ENCODE data around the gene TMEM218. TPM values are rescaled to one million over a fixed set of nuclear protein-coding genes. Genes with fewer than 3 reads are reported as not detected.
A peak's percentile ranks its signal among the peaks of the same experiment; 100 is the strongest.

TMEM218 gene
- polyA plus RNA-seq, 1 experiment: 15.1 TPM

DNA sequence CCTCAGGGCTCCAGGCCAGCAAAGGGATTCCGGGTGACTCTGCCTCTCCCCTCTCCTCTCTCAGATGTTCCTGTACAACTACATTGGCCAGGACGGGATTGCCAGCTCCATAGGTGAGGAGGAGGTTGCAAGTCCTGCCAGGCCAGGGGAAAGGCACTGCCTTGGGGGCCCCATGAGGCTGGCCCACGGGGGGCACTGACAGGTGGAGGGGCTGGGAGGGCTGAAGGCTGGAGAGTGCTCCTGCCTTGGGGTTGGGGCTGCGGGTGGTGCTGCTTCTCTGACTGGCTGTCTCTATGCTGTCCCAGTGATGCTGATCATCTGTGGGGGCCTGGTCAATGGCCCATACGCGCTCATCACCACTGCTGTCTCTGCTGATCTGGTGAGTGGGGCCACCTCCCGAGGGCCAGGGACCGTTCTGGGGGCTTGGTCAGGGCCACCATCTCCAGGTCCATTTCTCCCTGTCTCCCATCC lies 26.6 kb downstream of the TMEM218 start:
- no peak for DNase-seq (ENCODE audit: low read depth)
- CTCF ChIA-PET: no interaction called here
- POLR2A ChIA-PET: no interaction called here
- no peaks in the 10 kb centered on the region for H3K36me3 ChIP-seq (ENCODE audit: control insufficient read depth, insufficient read depth, low read length)
- no peaks in the 10 kb centered on the region for H3K27me3 ChIP-seq (ENCODE audit: control insufficient read depth, insufficient read depth, low read length)
- TF ChIP-seq, protein P1, sequence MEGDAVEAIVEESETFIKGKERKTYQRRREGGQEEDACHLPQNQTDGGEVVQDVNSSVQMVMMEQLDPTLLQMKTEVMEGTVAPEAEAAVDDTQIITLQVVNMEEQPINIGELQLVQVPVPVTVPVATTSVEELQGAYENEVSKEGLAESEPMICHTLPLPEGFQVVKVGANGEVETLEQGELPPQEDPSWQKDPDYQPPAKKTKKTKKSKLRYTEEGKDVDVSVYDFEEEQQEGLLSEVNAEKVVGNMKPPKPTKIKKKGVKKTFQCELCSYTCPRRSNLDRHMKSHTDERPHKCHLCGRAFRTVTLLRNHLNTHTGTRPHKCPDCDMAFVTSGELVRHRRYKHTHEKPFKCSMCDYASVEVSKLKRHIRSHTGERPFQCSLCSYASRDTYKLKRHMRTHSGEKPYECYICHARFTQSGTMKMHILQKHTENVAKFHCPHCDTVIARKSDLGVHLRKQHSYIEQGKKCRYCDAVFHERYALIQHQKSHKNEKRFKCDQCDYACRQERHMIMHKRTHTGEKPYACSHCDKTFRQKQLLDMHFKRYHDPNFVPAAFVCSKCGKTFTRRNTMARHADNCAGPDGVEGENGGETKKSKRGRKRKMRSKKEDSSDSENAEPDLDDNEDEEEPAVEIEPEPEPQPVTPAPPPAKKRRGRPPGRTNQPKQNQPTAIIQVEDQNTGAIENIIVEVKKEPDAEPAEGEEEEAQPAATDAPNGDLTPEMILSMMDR (IDR thresholded peaks at IDR 0.05; ENCODE audit: insufficient read depth, low read depth, low read length): no peak
- H3K4me3 ChIP-seq (ENCODE audit: low read depth, low read length): no peak overlapping the region

DNA sequence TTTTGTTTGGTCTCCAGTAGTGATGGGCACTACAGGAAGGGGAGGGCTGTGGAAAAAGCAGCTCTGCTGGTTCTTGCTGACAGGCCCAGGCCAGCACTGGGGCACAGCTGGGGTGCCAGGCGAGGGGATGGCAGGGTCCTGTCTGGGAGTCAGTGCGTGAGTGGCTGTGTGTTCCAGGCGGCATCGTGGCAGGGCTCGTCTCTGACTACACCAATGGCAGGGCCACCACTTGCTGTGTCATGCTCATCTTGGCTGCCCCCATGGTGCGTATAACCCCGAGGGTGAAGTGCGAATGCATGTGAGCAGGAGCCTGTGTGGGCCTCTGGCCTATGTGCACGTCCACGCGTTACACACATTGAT lies 27.4 kb downstream of the TMEM218 start:
- no peak for DNase-seq (ENCODE audit: low read depth)
- H3K4me3 ChIP-seq (ENCODE audit: low read depth, low read length): no peak overlapping the region
- H3K36me3 ChIP-seq (ENCODE audit: control insufficient read depth, insufficient read depth, low read length): no peaks in the 10 kb centered on the region
- CTCF ChIA-PET: no interaction called here
- POLR2A ChIA-PET: no interaction called here
- TF ChIP-seq, protein P1 (IDR thresholded peaks at IDR 0.05; ENCODE audit: insufficient read depth, low read depth, low read length): no peak
- no peaks in the 10 kb centered on the region; the same call in 1 of the 2 replicates for H3K27me3 ChIP-seq (ENCODE audit: control insufficient read depth, insufficient read depth, low read length)

DNA sequence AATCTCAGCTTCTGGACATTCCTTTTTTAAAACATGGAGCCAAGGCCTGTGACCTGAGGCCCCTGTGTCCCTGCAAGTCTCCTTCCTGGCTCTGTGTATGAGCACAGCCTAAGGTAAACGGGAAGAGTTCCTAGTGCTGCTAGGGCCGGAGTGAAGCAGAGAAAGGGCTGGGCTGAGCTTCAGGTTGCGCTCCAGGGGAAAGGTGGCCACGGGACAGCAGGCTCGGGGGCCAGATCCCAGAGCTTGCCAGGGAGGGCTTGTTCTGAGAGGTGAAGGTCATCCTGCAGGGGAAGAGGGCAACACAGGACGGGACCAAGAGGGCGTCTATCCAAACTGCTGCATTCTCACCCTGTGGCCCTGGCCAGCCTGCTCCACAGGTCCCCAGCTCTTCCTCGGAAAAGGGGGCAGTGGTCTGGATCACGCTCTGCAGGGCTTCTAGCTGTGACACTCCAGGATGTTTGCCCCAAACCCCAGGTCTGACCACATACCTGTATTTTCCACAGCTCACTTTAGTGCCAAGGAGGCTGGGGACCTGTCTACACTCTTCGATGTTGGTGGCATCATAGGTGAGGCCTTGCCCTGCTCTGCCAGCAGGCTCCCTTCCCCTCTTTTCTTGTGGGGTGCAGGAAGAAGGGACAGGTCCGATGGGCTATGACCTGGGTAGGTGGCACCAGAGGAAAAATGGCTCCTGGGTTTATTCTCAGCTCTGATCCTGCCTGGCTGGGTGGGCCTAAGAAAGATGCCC lies 27.9 kb downstream of the TMEM218 start:
- Histone ChIP-seq H3K4me3 (ENCODE audit: low read depth, low read length) (no peak overlapping the region), H3K36me3 (ENCODE audit: control insufficient read depth, insufficient read depth, low read length) (no peaks in the 10 kb centered on the region), H3K27me3 (ENCODE audit: control insufficient read depth, insufficient read depth, low read length) (no peaks in the 10 kb centered on the region; the same call in 1 of the 2 replicates)
- DNase-seq (ENCODE audit: low read depth): no peak
- TF ChIP-seq, protein P1 (IDR thresholded peaks at IDR 0.05; ENCODE audit: insufficient read depth, low read depth, low read length): no peak
- ChIA-PET CTCF (interaction anchor here (1.1 to 2.6 kb wide), 2 partner anchors 8 to 59 kb away, joined by 6 to 12 read pairs; no protein-coding TSS in a partner anchor), POLR2A (interaction anchor here (0.6 kb wide), 1 partner anchor 9 kb away, joined by 3 read pairs; no protein-coding TSS in a partner anchor)

DNA sequence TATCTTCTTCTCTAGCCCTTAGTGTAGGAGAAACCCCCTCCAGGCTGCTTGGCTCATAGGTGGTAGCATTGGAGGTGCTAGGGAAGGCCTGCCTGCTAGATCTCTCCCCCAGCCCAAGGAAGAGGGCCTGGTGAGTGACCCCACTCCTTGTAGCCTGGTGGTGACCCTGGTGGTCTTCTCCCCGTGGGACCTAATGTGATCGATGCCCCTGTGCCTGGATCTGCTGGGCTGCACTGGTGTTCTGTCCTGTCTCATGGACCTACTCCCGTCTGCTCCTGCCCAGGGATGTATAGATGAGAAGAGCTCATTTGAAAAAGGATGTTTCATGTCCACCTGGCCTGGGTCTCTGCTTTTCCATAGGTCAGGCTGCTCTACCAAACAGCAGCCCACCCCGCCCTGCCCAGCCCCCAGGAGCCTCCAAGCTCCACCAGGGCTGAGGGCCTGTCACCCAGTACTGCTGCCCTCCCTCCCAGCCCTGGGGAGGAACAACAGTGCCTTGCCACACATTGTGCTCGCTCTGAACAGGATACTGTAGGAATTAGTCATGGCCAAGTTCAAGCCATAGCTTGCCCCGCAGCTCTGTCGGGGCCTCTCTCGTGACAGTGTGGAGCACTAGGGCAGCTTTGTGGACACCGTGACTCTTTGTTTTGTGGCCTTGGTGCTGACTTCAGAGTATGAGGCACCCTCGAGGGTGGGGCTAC lies 28.7 kb downstream of the TMEM218 start:
- Histone ChIP-seq H3K36me3 (ENCODE audit: control insufficient read depth, insufficient read depth, low read length) (no peaks in the 10 kb centered on the region), H3K27me3 (ENCODE audit: control insufficient read depth, insufficient read depth, low read length) (no peaks in the 10 kb centered on the region; the same call in 1 of the 2 replicates), H3K4me3 (ENCODE audit: low read depth, low read length) (no peak overlapping the region)
- ChIA-PET CTCF (interaction anchor here (1.1 to 2.6 kb wide), 2 partner anchors 9 to 59 kb away, joined by 6 to 12 read pairs; no protein-coding TSS in a partner anchor), POLR2A (interaction anchor here (0.6 kb wide), 1 partner anchor 10 kb away, joined by 3 read pairs; no protein-coding TSS in a partner anchor)
- TF ChIP-seq, protein P1 (IDR thresholded peaks at IDR 0.05; ENCODE audit: insufficient read depth, low read depth, low read length): no peak
- peak; percentile 33 for DNase-seq (ENCODE audit: low read depth)

DNA sequence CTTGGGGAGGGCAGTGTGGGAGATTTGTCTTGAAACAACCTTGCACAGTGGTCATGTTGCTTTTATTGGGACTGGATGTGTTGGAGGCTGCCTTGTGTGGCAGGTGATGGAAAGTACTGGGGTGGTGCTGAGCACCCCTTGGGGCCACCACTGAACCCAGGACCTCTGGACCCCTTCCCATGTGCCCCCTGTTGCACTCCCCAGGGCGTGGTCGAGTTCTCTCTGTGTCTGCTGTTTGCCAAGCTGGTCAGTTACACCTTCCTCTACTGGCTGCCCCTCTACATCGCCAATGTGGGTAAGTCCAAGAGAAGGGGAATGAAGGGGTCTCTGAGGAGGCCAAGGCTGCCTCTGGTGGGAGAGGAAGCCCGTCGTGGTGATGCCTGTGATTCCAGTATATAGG lies 29.4 kb downstream of the TMEM218 start:
- ChIA-PET POLR2A (no interaction called here), CTCF (interaction anchor here (0.6 to 2.6 kb wide), 3 partner anchors 9 to 310 kb away, joined by 3 to 12 read pairs (median 3); no protein-coding TSS in a partner anchor)
- TF ChIP-seq, protein P1 (IDR thresholded peaks at IDR 0.05; ENCODE audit: insufficient read depth, low read depth, low read length): no peak
- no peaks in the 10 kb centered on the region for H3K36me3 ChIP-seq (ENCODE audit: control insufficient read depth, insufficient read depth, low read length)
- no peaks in the 10 kb centered on the region; the same call in 1 of the 2 replicates for H3K27me3 ChIP-seq (ENCODE audit: control insufficient read depth, insufficient read depth, low read length)
- DNase-seq (ENCODE audit: low read depth): no peak
- no peak overlapping the region for H3K4me3 ChIP-seq (ENCODE audit: low read depth, low read length)
